Fibroblast of mammary gland (primary cell): ENCODE results near the gene MTRF1.
A peak's percentile ranks its signal among the peaks of the same experiment; 100 is the strongest.

Source experiments
- DNase-seq: peaks from one replicate; pipeline ENCODE4 v3.0.0-alpha.2; 2010; ENCODE audit warnings: low read depth
- H3K4me3 ChIP-seq: 2 replicates; pipeline ENCODE4 v1.5.1; 2011; ENCODE audit warnings: low read depth, mild to moderate bottlenecking, low read length, moderate library complexity; ENCODE audit not compliant: control insufficient read depth
- CTCF ChIP-seq: conservative IDR thresholded peaks from 2 replicates; pipeline ENCODE4 v1.5.1; 2011; ENCODE audit warnings: low read depth, low read length, inconsistent platforms; ENCODE audit not compliant: control insufficient read depth, insufficient read depth

Gene MTRF1

GRCh38 chr13:41231025-41231677, 32.2 kb downstream of the MTRF1 start:
- no peak for TF ChIP-seq CTCF
- no peak overlapping the region for H3K4me3 ChIP-seq
- no peak for DNase-seq

GRCh38 chr13:41229356-41229755, 34.0 kb downstream of the MTRF1 start:
- no peak for TF ChIP-seq CTCF
- no peak overlapping the region for H3K4me3 ChIP-seq
- no peak for DNase-seq

GRCh38 chr13:41224113-41225110, 39.0 kb downstream of the MTRF1 start:
- DNase-seq: peak; percentile 74
- no peak for TF ChIP-seq CTCF
- no peak overlapping the region for H3K4me3 ChIP-seq

GRCh38 chr13:41222259-41222852, 41.0 kb downstream of the MTRF1 start:
- DNase-seq: peak; percentile 64
- peak; percentile 91 for TF ChIP-seq CTCF
- no peak overlapping the region for H3K4me3 ChIP-seq

GRCh38 chr13:41220401-41220800, 43.0 kb downstream of the MTRF1 start:
- no peak overlapping the region for H3K4me3 ChIP-seq
- TF ChIP-seq CTCF: no peak
- DNase-seq: no peak

GRCh38 chr13:41216160-41216559, 47.2 kb downstream of the MTRF1 start:
- no peak for TF ChIP-seq CTCF
- no peak overlapping the region for H3K4me3 ChIP-seq
- DNase-seq: peak; percentile 27
